Measurements from ENCODE around the gene ARFGAP1. TPM values are rescaled to one million over a fixed set of nuclear protein-coding genes. Genes with fewer than 3 reads are reported as not detected.

Gene ARFGAP1
- total and polyA plus RNA-seq, 10 of the 15 experiments (the other 5 are each of a cell fraction or from before 2014, with no cell fraction given): 0.45 to 79.9 (median 30.8) TPM

DNA sequence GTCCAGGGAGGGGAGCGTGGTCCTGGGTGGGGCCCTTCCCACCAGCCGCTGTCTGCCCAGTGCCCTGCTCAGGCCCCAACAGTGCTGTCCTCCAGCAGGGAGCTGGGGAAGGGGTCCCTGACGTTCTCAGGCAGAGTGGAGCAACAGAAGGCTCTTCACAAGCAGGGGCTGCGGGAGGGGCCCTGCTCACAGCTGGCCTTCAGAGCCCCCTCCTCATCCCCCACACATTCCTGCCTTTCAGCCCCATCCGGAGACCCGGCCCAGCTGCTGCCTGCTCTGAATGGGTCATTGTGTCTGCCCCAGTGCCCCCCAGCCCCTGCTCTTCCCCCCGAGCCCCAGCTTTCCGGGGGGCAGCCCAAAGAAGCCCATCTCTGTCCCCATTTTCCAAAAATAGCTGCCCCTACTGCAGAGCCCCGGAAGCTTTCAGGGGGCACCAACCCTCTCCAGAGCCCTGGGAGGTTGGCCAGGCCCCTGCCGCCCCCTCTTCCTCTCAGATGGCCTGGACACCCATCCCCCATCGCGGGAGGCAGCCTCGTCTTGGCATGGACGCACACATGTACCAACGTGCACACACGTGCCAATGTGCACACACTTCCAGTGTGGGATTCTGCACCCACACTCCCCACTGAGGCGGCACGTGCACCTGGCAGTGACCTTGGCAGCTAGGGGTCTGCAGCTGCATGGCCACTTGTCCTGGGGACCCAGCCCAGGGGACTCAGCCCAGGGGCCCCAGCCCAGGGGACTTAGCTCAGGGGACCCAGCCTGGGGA, 24.1 kb downstream of the ARFGAP1 start:
- H3K9ac ChIP-seq (ENCODE audit: control insufficient read depth, insufficient read depth, low read length): no peak overlapping the region
- 32% methylated on average over 17 of the region's 18 CpGs for WGBS (ENCODE audit: insufficient coverage, insufficient replicate concordance, low lambda C conversion rate, missing lambda C conversion rate)
- in situ Hi-C loops (cut with MboI): no loop called here
- ATAC-seq (no peak), FAIRE-seq (no peak), DNase-seq (ENCODE audit: low read depth, low spot score) (no peak)
- no peak overlapping the region for H3K4me3 ChIP-seq
- H2AFZ ChIP-seq (ENCODE audit: control insufficient read depth, low read depth, low read length): no peak overlapping the region
- H3K27me3 ChIP-seq (replicated peaks in 1 of 2; ENCODE audit: control insufficient read depth in 2 of 2, insufficient read depth in 2 of 2, low read length in 1 of 2): no peaks in the 10 kb centered on the region; a peak in 1 of 4 replicates
- ChIA-PET CTCF (interaction anchor here (0.8 to 2.7 kb wide), 2 partner anchors 73 to 116 kb away, joined by 3 to 8 read pairs; no protein-coding TSS in a partner anchor), RAD21 (ENCODE audit: unreplicated experiment) (no interaction called here), SMC1A (ENCODE audit: uncharacterized antibody, unreplicated experiment) (no interaction called here), POLR2A (no interaction called here)
- BruUV-seq (replicated peaks): no TSS peak
- no peak overlapping the region for H3K27ac ChIP-seq (ENCODE audit: control insufficient read depth, insufficient read depth)
- no peaks in the 10 kb centered on the region for H3K9me3 ChIP-seq (replicated peaks; ENCODE audit: control insufficient read depth, insufficient read depth, low read length)
- H3K79me2 ChIP-seq (ENCODE audit: control insufficient read depth, insufficient read depth, low read length): no peaks in the 10 kb centered on the region
- H4K20me1 ChIP-seq (ENCODE audit: control insufficient read depth, insufficient read depth): no peaks in the 10 kb centered on the region
- H3K4me1 ChIP-seq (ENCODE audit: control insufficient read depth, insufficient read depth, low read length): no peaks in the 10 kb centered on the region
- intact Hi-C loops (cut with micrococcal nuclease; ENCODE audit: unreplicated experiment): no loop called here
- no peak overlapping the region for H3K4me2 ChIP-seq (ENCODE audit: control insufficient read depth, insufficient read depth)
- no peaks in the 10 kb centered on the region for H3K36me3 ChIP-seq (ENCODE audit: control insufficient read depth in 2 of 2, insufficient read depth in 2 of 2, low read length in 1 of 2)
- TF ChIP-seq EP300 (IDR thresholded peaks at IDR 0.05; ENCODE audit: borderline replicate concordance in 1 of 2, control insufficient read depth in 1 of 2, low read depth in 2 of 2, low read length in 2 of 2) (no peak), EED (IDR thresholded peaks at IDR 0.05; ENCODE audit: low read depth) (no peak), NR2F1 (conservative IDR thresholded peaks at IDR 0.05) (no peak), YY1 (IDR thresholded peaks at IDR 0.05; ENCODE audit: low read depth, low read length) (no peak), MYC (IDR thresholded peaks at IDR 0.05; ENCODE audit: insufficient read depth, insufficient read length, insufficient replicate concordance, low read length, severe bottlenecking) (no peak), STAT1 (conservative IDR thresholded peaks at IDR 0.05) (no peak), RAD51 (IDR thresholded peaks at IDR 0.05) (no peak), SMAD5 (IDR thresholded peaks at IDR 0.05; ENCODE audit: low read depth) (no peak), BMI1 (IDR thresholded peaks at IDR 0.05; ENCODE audit: borderline replicate concordance) (no peak), POU2F2 (IDR thresholded peaks at IDR 0.05; ENCODE audit: borderline replicate concordance, low read depth, low read length) (no peak), DPF2 (IDR thresholded peaks at IDR 0.05) (no peak), FOXM1 (IDR thresholded peaks at IDR 0.05; ENCODE audit: low read depth, low read length) (no peak), E2F4 (IDR thresholded peaks at IDR 0.05; ENCODE audit: low read depth, low read length) (no peak)
- TF ChIP-seq, protein P1, sequence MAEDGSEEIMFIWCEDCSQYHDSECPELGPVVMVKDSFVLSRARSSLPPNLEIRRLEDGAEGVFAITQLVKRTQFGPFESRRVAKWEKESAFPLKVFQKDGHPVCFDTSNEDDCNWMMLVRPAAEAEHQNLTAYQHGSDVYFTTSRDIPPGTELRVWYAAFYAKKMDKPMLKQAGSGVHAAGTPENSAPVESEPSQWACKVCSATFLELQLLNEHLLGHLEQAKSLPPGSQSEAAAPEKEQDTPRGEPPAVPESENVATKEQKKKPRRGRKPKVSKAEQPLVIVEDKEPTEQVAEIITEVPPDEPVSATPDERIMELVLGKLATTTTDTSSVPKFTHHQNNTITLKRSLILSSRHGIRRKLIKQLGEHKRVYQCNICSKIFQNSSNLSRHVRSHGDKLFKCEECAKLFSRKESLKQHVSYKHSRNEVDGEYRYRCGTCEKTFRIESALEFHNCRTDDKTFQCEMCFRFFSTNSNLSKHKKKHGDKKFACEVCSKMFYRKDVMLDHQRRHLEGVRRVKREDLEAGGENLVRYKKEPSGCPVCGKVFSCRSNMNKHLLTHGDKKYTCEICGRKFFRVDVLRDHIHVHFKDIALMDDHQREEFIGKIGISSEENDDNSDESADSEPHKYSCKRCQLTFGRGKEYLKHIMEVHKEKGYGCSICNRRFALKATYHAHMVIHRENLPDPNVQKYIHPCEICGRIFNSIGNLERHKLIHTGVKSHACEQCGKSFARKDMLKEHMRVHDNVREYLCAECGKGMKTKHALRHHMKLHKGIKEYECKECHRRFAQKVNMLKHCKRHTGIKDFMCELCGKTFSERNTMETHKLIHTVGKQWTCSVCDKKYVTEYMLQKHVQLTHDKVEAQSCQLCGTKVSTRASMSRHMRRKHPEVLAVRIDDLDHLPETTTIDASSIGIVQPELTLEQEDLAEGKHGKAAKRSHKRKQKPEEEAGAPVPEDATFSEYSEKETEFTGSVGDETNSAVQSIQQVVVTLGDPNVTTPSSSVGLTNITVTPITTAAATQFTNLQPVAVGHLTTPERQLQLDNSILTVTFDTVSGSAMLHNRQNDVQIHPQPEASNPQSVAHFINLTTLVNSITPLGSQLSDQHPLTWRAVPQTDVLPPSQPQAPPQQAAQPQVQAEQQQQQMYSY (CRISPR knock-in tag; IDR thresholded peaks at IDR 0.05): no peak
- TF ChIP-seq, protein P2, sequence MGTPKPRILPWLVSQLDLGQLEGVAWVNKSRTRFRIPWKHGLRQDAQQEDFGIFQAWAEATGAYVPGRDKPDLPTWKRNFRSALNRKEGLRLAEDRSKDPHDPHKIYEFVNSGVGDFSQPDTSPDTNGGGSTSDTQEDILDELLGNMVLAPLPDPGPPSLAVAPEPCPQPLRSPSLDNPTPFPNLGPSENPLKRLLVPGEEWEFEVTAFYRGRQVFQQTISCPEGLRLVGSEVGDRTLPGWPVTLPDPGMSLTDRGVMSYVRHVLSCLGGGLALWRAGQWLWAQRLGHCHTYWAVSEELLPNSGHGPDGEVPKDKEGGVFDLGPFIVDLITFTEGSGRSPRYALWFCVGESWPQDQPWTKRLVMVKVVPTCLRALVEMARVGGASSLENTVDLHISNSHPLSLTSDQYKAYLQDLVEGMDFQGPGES (IDR thresholded peaks at IDR 0.05): no peak
- TF ChIP-seq, protein P3, sequence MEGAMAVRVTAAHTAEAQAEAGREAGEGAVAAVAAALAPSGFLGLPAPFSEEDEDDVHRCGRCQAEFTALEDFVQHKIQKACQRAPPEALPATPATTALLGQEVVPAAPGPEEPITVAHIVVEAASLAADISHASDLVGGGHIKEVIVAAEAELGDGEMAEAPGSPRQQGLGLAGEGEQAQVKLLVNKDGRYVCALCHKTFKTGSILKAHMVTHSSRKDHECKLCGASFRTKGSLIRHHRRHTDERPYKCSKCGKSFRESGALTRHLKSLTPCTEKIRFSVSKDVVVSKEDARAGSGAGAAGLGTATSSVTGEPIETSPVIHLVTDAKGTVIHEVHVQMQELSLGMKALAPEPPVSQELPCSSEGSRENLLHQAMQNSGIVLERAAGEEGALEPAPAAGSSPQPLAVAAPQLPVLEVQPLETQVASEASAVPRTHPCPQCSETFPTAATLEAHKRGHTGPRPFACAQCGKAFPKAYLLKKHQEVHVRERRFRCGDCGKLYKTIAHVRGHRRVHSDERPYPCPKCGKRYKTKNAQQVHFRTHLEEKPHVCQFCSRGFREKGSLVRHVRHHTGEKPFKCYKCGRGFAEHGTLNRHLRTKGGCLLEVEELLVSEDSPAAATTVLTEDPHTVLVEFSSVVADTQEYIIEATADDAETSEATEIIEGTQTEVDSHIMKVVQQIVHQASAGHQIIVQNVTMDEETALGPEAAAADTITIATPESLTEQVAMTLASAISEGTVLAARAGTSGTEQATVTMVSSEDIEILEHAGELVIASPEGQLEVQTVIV (IDR thresholded peaks at IDR 0.05; ENCODE audit: borderline replicate concordance, partially characterized antibody): no peak

All from GM12878 (cell line).